ENCODE results near the gene IL17RB.

The IL17RB gene

GRCh38 chr3:53830944-53831343 is 15.4 kb upstream of the IL17RB start:
- DNase-seq (ENCODE audit: low read depth in 2 of 3, low spot score in 1 of 3) = no peak

GRCh38 chr3:53833053-53833645 is 13.2 kb upstream of the IL17RB start:
- DNase-seq (ENCODE audit: low read depth in 2 of 3, low spot score in 1 of 3) = no peak

DNA sequence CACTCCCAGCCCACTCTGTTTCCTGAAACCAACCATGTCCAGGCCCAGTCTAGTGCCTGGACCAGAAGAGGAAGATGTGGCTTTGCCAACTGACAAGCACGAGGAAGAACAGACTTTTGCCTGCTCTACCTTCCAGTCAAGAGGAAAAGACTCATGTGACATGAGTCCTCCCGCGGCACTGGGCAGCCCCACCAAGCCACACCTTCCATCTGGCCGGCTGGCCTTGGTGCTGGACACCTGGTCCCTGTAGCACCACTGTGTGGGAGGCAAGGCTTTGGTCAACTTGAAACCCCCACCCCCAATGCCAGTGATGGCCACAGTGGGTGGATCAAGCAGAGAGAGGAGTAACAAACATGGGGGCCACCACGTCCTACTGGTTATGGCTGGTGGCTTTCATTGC is 12.7 kb upstream of the IL17RB start:
- DNase-seq (ENCODE audit: low read depth in 2 of 3, low spot score in 1 of 3) = no peak

- DNase-seq (ENCODE audit: low read depth in 2 of 3, low spot score in 1 of 3) = no peak
Observed at GRCh38 chr3:53834429-53835095, 11.8 kb upstream of the IL17RB start.

- DNase-seq (ENCODE audit: low read depth in 2 of 3, low spot score in 1 of 3) = no peak
Observed at GRCh38 chr3:53835257-53835656, 11.1 kb upstream of the IL17RB start.

- no peak for DNase-seq (ENCODE audit: low read depth in 2 of 3, low spot score in 1 of 3)
Observed at GRCh38 chr3:53836084-53836872, 10.1 kb upstream of the IL17RB start.

DNA sequence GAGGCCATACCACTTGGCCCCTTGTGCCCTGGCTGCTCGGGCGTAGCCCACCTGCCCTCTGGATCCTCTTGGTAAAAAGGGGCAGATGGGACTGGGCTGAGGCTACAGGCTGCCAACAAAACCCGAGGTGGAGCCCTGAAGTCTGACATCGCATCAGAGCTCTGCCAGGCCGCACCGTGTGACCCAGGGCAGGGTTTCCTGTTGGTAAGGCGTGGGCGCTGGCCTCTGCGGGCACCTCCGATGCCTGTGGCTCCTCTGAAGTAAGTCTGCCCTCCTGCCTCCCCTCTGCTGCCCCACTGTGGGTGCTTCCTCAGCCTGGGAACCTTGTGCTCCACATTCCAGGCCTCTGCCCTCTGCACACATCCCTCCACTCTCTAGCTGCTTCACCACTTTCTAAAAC is 9.0 kb upstream of the IL17RB start:
- DNase-seq (ENCODE audit: low read depth in 2 of 3, low spot score in 1 of 3) = no peak

DNA sequence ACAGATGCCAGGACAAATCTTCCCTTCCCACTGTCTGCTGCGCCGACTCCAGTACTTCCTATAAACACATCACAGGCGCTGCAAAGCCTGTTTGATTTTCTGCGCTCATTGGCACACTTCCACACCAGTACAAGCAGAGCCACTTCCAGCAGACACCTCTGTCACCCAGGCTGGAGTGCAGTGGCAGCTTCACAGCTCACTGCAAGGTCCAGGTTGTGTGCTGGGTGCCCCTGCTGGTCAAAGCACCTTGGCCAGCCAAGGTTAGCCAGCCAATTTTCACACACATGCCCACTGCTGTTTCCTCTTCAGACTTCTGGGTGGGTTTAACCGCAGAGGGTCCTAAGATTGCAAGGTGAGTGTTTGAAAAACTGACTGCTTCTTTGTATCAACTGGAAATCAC is 5.1 kb upstream of the IL17RB start:
- DNase-seq (ENCODE audit: low read depth in 2 of 3, low spot score in 1 of 3) = no peak

- DNase-seq (ENCODE audit: low read depth in 2 of 3, low spot score in 1 of 3) = no peak
Observed at GRCh38 chr3:53842436-53843194, 3.8 kb upstream of the IL17RB start.

DNA sequence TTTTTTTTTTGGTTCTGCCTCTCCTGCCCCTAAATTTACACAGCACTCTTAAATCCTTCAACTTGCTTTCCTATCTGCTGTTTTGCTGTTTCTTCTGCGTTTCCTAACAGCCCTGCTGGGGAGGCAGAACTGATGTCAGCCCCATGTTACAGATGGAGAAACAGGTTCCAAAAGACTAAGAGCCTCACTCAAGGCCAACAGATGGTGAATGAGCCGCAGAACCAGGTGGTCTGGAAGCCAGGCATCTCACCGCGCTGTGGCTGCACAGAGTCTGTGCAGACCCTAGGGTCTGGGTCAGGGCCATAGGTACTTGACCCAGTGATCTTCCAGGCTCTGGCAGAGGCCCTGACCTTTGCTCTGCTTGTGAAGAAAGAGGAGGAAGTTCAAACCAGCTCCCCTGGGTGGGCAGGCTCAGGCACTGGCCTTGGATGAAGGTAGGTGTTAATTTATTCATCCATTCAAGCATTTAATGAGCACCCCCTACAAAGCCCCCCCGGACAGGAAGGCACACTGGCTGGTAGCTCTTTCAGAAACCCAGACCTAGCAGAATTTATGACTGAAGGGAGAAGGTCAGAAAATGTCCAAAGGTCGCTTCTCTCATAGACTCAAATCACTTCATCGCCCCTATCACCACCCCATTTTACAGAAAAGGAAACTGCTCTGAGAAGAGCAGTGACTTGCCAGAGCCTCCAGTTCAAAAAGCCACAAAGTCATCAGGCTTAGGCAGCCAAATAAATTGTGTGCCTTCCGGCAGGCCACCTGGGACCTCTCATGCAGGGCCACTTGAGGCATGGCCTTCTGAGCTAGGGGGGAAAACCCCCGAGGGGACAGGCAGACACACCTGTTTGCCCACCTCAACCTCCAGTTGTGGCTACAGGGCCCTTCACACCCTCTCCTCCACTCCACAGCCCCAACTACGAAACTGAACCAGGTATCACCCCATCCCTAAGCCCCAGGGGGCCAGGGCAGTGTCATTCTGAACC is 2.9 kb upstream of the IL17RB start:
- DNase-seq (ENCODE audit: low read depth in 2 of 3, low spot score in 1 of 3) = no peak

- no peak for DNase-seq (ENCODE audit: low read depth in 2 of 3, low spot score in 1 of 3)
Observed at GRCh38 chr3:53844262-53845102, 1.9 kb upstream of the IL17RB start.

DNA sequence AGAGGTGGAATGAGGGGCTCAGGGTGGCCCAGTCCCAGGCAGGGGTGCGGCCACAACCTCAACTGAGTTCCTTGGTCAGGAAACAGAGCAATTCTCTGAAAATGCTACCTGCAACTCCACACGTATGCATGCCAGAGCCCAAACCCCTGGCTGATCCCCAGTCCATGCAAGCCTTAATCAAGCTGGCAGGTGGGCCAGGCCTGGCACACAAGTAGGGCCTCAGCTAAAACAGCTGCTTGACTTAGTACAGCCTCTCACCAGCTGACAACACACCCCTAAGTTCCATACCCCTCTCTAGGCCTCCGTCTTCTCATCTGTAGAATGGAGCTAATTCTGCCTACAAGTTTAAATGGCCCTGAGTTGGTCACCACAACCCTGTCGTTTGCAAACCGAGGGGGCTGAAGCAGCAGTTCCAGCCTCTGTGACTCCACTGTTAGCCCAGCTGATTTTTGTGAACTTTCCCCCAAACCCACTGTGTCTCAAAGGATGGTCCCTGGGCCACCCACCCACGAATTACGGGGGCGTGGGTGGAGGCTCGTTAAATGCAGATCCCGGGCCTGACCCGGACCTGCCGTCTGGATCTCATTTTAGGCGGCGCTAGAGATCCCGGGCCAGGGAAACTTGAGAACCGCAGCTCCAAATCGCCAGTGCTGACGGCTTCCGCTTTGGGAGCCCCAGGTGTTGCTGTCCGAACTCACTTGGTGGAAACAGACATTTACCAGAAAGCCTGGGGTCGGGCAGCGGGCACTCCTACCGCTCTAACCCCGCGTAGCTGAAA is 1.1 kb upstream of the IL17RB start:
- no peak for DNase-seq (ENCODE audit: low read depth in 2 of 3, low spot score in 1 of 3)

- DNase-seq (ENCODE audit: low read depth in 2 of 3, low spot score in 1 of 3) = no peak
Observed at GRCh38 chr3:53845881-53846133, 561 bp upstream of the IL17RB start.

- no peak for DNase-seq (ENCODE audit: low read depth in 2 of 3, low spot score in 1 of 3)
Observed at GRCh38 chr3:53846851-53847155, 435 bp downstream of the IL17RB start.

GRCh38 chr3:53849916-53850315 is 3.5 kb downstream of the IL17RB start:
- no peak for DNase-seq (ENCODE audit: low read depth in 2 of 3, low spot score in 1 of 3)

DNA sequence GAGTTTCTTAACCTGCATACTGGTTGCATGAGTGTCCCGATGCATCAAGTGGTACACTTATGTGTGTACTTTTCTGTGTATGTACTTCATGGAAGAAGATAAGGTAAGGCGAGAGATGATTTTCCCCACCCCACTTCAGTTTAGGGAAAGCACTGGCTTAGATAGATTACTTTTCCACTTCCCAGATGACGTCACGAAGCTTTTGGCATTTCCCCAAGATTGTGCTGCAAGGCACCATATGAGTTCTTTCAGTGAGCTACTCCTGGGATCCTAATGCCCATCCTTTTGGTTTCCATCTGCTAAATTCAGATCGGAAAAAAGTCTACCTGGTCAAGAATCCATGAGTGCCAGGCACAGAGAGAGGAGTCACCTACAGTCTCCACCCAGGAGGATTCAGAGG is 4.5 kb downstream of the IL17RB start:
- no peak for DNase-seq (ENCODE audit: low read depth in 2 of 3, low spot score in 1 of 3)

GRCh38 chr3:53856964-53857363 is 10.6 kb downstream of the IL17RB start:
- DNase-seq (ENCODE audit: low read depth in 2 of 3, low spot score in 1 of 3) = no peak

- DNase-seq (ENCODE audit: low read depth in 2 of 3, low spot score in 1 of 3) = no peak
Observed at GRCh38 chr3:53858096-53858741, 11.9 kb downstream of the IL17RB start.

- DNase-seq (ENCODE audit: low read depth in 2 of 3, low spot score in 1 of 3) = no peak
Observed at GRCh38 chr3:53859178-53859577, 12.8 kb downstream of the IL17RB start.

All from stimulated activated CD4-positive, alpha-beta T cell treated with anti-CD3 and anti-CD28 coated beads, Interleukin-12 subunit alpha, Interleukin-12 subunit beta, amount 100 ng/mL, for 48 hours (primary cell).